ENCODE measurements around the gene CREB1.
"Not testable (repeated sequence)": the region's sequence is repeated elsewhere in the genome, so short reads cannot be mapped to it uniquely, and the experiment has no call there.

The CREB1 gene

DNA sequence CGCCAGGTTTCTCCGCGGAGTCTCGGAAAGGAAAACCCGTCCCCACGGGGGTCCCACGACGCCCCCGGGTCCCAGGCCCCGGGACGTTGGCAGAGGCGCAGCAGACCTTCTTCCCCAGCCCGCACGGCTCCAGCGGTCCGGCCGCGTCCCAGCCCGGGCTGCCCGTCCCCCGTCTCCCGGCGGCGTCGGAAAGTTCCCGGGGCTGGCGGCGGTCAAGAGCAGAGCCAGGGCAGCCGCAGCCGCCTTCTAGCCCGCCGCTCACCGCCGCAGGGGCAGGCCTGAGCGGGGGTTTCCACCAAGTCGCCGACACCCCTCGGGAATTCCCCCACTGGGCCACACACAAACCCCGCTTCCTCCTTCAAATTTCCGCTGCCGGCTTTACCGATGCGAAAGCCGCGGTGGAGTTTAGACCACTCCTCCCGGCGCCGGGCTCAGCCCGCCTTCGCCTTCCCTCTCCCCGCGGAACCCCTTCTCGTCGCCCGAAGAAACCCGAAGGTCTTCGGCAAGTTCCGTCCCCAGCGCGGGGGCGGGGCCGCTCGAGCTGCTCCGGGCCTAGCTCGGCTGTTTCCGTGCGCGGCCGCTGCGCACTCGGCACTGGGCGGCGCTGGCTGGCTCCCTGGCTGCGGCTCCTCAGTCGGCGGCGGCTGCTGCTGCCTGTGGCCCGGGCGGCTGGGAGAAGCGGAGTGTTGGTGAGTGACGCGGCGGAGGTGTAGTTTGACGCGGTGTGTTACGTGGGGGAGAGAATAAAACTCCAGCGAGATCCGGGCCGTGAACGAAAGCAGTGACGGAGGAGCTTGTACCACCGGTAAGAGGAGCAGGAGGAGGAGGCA is at the start of gene CREB1:
Gene CREB1, plus strand, starts transcription at position 633 of the 830 bp plus-strand sequence. CDS start 25,674 bp downstream, outside the sequence.
- DNase-seq, result peak; percentile 98

DNA sequence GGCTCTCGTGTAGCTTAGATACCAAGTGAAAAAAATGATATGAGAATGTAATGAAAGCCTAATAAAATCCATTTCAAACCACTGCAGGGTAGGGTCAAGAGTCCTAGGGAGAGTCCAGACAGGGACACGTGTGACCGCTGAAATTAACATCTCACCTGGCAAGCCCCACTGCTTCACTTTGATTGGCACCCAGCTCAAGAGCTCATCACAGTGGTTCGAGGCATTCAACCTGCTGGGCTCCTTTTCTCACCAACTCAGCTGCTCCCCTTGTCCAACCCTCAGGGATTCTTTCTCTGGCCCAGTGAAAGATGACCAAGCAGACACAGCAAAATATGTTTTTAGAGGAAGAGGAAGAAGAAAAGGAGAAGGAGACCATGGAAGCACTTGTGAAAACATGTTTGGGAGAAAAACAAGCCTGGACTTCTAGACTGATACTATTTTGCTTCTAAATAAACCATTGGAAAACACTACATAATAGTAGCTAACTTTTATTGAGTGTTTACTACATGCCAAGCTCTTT is 49.2 kb upstream of the CREB1 start:
- DNase-seq, result no peak

DNA sequence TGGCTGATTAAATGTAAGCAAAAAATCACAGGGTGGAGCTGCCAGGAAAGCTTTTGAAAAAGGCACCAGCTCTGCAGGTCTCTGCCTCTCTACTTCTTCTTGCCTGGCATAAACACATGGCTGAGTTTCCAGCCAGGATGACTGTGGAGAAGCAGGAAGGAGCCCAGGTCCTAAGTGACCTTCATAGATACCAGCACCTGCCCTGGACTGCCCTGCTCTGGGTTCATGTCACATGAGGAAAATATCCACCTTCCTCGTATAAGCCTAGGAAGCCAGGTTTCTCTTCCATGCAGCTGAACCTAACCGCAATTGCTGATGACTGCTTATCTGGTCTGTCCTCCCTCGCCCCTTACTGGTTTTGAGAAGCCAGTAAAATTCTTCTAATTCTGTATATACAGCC is 47.8 kb upstream of the CREB1 start:
- DNase-seq, result no peak

DNA sequence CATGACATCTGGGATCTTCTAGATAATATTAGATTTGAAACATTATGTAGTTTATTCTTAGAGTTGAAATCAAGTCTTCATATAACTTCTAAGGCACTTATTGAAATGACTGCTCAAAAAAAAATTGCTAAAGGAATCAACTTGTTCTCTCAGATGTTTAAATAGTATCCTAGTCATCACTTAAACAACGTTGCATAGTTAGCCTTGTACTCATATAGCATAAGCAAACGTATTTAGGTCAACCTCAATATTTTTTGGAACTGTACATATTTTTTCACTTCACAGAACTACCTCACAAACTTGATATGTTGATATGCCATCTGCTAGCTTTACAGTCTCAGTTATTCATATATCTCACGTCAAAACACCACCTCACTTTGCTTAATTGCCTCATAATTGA is 47.1 kb upstream of the CREB1 start:
- no peak for DNase-seq

DNA sequence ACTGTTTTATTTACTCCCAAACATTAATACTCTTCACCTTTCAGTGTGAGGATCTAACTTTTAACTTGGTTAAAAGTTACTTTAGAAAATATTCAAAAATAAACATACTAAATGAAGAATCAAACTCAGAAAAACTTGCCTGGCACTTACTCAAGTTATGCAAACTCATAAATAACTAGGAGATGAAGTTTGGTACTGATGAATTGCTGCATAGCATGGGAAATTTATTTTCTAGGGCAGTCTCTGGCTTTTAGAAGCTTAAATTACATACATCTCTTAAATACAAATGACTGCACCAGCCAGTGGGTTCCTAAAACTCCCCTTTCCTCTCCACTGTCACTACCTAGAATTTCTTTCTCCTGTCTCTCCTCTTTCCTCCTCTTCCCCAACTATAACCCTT is 46.7 kb upstream of the CREB1 start:
- no peak for DNase-seq

DNA sequence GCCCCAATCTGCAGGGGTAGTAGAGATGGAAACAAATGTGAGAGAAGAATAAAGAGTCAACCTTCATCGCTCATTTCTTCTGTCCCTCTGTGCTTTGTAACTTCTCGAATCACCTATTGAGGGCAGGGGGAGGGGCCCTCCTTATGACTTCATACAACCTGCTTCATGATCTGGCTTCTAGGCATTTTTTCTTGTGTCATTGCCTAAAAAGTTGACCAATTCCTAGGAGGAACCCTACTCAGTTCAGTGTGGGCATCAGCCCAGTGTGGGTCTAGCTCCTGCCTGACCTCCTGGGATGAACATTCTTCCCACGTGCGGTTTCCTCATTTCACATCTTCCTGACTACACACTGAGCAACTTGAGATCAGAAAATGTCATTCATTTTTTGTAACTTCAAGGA is 46.3 kb upstream of the CREB1 start:
- DNase-seq, result no peak

DNA sequence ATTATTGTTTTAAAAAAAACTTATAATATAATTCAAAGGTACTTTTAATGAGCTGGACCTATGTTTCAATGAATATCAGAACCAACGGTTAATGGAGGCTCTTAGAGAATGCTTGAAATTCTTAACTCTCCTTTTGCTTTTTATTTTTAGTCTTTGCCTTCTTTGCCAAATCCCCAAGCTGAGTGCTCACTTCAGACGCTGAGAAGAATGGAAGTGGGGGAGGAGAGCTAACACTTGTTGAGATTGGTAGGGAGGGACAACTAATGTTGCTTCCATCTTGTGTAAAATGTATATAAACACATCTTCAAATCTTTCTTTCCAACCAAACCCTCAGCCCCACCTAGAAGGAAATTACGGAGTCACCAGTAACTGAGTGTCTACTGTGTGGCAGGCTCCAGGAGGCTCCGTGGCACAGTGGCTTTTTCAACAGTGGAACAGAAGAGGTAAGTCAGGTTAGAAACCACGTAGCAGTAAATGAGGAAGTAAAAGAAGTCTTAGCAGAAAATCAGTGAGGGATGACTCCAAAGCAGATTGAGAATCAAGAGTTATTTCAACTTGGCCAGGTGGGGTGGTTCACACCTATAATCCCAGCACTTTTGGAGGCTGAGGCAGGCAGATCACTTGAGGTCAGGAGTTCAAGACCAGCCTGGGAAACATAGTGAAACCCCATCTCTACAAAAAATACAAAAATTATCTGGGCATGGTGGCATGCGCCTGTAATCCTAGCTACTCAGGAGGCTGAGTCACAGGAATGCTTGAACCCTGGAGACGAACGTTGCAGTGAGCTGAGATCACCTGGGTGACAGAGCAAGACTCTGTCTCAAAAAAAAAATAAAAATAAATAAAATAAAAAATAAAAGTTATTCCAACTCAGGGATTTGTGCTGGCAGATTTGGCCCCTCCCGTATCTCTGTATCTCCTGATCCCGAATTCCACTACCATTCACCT is 45.0 kb upstream of the CREB1 start:
- DNase-seq, result no peak

DNA sequence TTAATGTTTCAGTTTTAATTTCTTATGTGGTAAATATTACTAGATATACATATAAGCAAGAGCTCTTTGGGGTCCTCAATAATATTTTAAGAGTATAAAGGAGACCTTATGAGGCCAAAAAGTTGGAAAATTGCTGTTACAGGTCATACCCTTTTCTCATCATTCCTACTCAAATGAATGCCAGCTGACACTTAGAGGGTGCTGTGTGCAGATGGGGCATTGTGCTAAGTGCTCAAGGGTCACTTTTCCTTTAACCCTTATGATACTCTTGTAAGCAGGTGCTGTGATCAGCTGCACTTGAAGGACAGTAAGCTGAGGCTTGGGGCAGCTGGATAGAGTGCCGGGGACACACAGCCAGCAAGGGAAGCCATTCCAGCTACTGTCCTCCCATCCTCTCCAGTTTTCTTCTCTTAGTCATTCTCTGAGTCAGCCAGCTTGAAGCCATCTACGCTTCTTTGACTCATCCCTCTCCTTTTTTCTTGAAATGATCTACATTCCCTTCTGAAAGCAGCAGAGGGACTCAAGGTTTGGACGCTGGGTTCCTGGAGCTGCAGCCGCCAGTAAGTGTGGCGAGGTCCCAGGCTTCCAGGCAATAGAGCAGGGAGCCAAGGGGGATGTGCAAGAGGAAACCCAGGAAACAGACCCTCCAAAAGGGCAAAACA is 42.0 kb upstream of the CREB1 start:
- no peak for DNase-seq

DNA sequence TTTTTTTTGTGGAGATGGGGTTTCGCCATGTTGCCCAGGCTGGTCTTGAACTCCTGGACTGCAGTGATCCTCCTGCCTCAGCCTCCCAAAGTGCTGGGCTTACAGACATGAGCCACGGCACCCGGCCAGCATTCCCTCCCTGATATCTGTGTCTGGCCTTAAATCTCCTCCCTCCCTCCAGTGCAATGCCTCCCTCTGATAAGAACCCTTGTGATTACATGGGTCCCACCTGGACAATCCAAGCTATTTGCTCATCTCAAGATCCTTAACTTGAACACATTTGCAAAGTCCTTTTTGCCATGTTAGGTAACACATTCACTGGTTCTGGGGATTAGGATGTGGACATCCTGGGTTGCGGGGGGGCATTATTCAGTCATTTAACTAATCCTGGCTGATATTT is 40.5 kb upstream of the CREB1 start:
- no peak for DNase-seq

DNA sequence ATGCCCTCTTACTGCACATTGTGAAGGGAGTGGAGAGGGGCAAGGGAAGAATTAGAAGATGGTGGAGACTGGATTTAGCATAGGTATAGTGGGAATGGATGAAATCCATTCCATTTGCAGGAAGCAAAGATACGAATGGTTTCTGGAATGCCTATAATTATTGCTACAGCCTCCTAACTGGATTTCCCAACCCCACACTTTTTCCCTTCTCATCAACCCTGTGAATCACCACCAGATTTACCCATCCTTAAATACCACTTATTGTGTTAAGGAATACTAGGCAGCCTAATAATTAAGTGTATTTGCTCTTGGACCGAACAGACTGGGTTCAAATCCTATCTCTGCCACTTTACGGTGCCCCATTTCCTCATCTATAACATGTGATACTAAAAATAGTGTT is 39.3 kb upstream of the CREB1 start:
- no peak for DNase-seq

DNA sequence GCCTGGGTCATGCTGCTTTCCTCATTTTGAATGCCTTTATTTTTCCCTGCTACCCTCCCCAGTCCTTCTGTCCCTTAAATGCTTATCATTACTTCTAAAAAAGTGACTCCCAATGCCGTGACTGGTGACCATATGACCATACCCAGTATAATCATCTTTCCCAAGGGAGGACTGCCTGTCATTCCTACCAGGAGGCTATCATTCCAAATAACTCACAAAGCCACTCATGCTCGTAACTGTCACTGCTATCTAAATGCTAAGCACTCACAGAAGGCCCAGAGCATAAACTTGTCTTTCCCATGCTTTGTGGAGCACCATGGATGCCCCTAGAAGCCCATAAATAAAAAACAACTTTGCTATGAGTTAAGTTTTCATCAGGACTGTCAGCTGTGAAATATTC is 38.7 kb upstream of the CREB1 start:
- no peak for DNase-seq

DNA sequence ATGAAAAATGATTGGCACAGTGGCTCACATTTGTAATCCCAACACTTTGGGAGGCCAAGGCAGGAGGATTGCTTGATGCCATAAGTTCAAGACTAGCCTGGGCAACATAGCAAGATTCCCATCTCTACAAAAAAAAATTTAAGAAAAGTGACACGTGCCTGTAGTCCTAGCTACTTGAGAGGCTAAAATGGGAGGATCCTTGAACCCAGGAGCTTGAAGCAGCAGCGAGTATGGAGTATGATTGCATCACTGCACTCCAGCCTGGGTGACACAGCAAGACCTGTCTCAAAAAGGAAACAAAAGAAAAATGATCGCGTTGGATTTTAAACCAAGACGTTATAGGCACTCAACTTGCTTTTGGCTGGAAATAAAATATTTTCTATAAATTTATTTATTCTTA is 37.8 kb upstream of the CREB1 start:
- no peak for DNase-seq

DNA sequence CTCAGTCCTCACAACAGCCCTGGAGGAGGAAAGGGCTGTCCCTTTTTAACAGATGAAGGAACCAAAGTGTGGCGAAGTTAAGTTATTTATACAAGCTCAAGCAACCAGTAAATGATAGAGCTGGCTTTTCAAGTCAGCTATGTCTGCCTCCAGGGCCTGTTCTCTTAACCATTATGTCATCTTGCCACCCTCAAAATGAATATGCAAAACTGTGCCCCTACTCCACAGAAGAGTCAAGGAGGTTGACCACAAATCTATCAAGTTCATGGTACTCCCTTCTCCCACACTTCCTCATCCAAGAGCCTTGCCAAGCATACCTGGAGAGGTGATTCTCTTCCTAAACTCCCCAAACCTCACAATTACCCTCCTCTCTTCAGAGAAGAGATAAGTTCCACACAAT is 37.3 kb upstream of the CREB1 start:
- DNase-seq, result no peak

DNA sequence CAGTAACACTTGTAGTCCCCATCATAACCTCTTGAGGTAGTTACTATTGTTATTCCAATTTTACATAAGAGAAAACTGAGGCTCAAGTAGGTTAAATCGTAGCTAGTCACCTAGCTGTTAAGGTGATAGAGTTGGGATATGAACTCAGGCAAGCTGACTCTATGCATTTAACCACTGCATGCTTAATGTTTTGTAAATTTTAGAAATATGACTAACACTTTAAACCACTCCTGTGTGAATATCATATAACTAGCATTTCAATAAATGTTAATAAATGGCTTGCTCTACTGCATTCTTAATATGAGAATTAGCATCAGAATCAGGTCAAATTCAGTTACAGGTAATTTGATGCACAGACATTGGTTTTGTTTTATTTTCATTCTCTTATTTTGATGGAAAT is 35.6 kb upstream of the CREB1 start:
- no peak for DNase-seq

DNA sequence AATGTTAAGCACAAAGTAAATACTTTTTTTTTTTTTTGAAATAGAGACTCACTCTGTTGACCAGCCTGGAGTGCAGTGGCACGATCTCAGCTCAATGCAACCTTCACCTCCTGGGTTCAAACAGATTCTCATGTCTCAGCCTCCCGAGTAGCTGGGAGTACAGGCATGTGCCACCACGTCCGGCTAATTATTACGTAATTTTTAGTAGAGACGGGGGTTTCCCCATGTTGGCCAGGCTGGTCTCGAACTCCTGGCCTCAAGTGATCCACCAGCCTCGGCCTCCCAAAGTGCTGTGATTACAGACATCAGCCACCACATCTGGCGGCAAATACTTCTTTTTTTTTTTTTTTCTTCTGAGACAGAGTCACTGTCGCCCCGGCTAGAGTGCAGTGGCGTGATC is 32.8 kb upstream of the CREB1 start:
- DNase-seq, result not testable (repeated sequence)

DNA sequence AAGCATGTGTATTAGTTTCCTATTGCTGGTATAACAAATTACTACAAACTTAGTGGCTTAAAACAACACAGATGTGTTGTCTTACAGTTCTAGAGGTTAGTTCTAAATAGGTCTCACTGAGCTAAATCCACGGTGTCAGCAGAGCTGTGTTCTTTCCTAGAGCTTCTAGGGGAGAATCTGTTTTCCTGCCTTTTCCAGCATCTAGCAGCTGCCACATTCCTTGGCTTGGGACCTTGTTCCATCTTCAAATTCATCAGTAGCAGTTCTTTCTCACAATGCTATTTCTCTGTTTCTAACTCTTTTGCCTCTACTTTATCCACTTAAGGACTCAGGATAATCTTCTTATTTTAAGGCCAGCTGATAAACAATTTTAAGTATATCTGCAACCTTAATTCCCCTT is 32.2 kb upstream of the CREB1 start:
- DNase-seq, result no peak

DNA sequence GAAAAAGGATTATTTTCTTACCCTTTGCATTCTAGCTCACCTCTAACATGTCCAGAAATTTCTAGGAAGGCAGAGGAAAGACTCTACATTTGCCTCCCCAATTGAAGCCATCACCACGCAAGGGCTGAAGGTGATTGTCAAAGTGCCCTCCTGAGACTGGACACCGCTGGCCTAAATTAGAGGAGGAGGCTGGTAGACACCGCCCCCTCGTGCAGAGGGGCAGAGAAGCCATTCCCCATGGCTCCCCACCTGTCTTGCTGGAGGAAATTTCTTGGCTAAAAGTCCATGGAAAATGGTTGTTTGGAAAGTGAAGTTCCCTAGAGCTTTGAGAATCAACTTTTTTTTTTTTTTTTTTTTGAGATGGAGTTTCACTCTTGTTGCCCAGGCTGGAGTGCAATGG is 31.3 kb upstream of the CREB1 start:
- no peak for DNase-seq

DNA sequence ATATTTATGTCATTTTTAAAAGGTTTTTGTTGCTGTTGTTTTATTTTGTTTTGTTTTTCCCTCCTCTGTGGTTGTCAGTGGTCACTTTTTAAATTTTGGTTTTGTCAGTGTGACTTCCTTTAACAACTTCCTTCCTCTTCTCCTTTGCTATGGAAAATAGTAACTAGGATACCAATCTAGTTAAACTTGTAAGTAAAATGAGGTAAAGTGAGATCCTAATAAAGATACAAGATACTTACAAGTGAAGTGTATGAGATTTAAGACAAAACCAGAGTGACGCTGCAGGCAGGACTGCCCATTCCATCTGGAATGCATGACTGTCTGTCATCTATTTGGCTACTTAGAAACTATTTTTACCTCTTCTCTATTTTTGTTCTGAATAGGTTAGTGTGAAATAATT is 30.6 kb upstream of the CREB1 start:
- DNase-seq, result no peak

DNA sequence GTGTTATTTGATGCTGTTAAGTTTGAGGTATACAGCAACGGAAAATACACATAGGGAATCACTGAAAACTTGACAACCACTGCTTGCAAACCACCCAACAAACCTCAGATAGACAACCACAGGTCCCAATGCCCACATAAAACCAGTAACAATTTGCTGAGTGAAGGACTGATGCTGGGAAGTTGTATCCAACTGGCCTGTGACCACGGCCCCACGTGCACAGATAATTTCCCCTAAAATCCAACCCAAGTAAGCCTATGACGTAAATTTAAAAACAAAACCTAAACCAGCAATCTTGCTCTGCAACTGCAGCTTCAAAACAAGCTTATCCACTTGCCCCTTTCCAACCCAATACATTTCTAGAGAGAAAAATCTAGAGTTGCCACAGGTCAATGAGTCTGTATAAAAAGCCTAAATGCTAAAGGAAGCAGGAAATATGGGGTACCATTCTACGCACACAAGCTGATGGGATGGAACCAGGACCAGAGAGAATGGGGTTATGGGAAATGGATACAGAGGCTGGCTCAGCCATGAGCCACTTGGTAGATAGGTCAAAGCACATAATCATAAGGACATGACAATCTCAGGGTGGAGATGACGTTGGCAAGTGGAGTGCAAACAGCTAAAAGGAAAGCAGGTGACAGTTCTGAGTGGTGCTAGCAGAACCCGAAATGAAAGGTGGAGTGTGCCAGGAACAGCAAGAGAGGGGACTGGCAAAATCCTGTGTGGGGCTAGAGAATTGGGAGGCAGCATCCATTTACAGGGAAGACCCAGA is 27.8 kb upstream of the CREB1 start:
- DNase-seq, result no peak

DNA sequence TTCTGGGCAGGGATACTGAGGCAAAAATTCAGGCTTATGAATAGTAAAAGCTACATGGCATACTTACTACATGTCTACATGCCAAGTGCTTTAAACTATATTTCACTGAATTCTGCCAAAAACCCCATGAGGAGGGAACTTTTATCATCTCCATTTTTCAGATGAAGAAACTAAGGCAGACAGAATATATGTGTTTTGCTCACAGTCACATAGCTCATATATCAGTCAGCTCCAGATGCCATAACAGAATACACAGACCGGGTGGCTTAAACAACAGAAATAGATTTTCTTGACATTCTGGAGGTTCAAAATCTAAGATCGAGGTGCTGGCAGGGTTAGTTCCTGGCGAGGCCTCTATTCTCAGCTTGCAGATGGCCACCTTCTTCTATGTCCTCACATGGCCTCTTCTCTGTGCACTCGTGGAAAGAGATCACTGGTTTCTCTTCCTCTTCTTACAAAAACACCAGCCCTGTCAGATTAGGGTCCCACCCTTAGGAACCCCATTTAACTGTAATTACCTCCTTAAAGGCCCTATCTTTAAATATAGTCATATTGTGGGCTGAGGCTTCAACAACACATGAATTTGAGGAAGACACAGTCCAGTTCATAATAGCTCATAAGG is 27.1 kb upstream of the CREB1 start:
- DNase-seq, result no peak

DNA sequence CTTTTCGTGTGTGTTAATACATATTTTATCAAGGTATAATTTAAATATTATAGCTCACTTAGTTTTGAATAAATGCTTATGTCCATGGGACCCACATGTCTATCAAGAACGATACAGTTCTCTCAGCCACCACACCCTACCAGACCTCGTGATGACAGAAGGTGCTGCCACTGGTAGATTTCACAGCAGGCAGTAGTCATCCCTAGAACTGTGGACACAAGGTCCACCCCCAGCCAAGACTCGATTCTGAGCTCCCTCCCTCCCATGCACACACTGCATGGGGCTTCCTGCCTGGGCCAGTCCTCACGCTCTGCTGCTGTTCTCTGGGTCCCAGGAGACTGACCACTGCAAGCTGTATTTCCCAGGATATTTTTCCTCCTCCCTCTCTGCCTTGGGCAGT is 26.5 kb upstream of the CREB1 start:
- no peak for DNase-seq

All from midbrain (tissue), 1 donor.